Activated T-helper 1 cell treated with Interleukin-2 at 50 U/mL for 16 hours (primary cell): ENCODE data around the gene VPS8.
A peak's percentile ranks its signal among the peaks of the same experiment; 100 is the strongest.

Source experiments
- DNase-seq: peaks from one replicate; pipeline ENCODE4 v3.0.0-alpha.2; 2020; ENCODE audit warnings: low read depth

The VPS8 gene

GRCh38 chr3:184811034-184811433 is 932 bp upstream of the VPS8 start:
- no peak for DNase-seq

GRCh38 chr3:184811663-184811998 is 335 bp upstream of the VPS8 start:
- no peak for DNase-seq

DNA sequence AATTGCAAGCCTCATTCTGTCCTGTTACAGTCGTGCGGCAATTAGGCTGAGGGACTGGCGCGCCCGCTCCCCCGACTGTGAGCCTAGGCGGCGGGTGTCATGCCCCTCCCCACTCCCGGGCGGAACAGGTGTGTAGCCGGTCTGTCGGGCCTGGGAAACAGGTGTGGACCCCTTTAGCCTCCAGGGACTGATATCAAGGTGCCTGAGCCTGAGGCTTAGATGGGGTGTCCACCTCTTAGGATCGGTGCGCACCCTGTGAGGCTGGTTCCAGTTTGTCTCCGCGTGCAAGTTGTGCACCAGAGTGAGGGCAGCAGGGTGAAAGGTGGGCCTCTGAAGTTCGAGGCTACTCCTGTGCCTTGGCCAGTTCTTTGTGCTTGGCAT is 686 bp downstream of the VPS8 start:
- DNase-seq: peak; percentile 7

DNA sequence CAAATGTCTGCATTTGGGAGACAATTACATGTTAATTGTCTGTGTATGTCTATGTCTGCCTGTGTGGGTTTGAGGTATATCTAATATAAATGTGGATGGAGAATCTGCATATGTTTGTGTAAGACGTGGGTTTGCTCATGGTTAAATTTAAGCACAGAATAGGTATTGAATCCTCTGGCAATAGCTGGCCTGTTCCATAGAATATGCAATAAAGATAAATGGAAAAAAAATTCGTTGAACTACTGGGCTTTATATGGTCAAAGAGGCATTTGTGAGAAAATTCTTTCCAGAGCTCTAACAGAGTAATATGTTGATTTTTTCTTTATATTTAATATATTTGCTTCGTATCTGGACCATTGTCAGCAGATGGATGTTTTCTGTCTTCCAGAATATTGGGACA is 1.4 kb downstream of the VPS8 start:
- no peak for DNase-seq

DNA sequence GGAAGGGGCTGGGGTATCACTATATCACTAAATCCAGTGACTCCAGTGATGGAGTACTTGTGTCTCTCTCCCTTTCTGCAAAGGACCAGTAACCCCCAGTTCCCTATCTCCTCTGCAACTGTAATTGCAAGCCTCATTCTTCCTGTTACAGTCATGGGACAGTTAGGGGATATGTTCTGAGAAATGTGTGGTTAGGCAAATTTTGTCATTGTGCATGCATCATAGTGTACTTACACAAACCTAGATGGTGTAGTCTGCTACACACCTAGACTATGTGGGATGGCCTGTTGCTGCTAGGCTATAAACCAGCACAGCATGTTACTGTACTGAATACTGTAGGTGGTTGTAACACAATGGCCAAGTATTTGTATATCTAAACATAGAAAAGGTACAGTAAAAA is 2.2 kb downstream of the VPS8 start:
- DNase-seq: no peak

DNA sequence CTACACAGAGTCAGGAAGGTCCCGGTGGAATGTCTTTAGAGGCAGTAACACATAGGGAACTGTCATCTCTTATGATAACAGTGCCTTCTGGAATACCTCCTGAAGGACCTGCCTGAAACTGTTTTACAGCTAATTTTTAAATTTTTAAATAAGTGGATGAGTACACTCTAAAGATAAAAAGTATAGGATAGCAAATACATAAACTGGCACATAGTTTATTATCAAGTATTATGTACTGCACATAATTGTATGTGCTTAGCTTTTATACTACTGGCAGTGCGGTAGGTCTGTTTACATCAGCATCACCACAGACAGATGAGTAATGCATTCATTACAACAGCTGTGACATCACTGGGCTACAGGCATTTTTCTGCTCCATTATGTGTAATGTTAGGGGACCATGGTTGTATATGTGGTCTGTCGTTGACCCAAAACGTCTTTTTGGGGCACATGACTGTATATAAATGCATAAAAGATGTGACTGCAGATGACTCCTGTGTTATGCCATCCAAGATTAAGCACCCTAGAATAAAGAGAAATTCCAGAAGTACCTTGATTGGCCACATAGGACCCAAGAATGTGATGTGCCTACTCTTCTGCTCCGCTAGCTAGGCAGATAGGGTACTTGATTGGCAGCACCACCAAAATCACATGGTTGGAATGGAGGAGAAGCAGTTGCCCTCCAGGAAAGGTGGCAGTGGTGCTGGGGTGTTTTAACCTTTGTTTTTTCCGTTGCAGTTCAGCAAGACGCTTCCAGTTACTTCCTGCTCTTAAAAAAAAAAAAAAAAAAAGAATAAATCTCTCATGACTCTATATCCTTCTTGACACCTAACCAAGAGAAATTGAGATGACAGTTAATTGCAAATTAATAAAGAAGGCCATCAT is 3.3 kb downstream of the VPS8 start:
- no peak for DNase-seq

DNA sequence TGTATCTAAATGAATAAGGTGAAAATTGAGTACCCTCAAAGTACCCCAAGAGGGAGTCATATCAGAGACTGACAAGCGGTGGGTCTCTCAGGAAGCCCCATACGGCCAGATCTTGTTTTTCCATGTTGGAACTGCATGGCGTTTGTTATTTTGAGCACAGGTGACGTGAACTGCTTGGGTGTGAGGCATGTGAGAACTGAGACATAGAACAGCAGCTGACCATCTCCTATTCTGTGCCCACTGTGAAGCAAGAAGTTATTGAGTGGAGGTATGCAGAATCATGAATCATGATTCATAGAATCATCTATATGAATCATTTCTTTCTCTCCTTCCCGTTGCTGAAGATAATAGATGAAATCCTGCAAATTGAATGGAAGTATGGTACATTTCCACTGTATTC is 4.6 kb downstream of the VPS8 start:
- DNase-seq: no peak

GRCh38 chr3:184820525-184820924 is 8.6 kb downstream of the VPS8 start:
- DNase-seq: no peak

GRCh38 chr3:184821034-184821433 is 9.1 kb downstream of the VPS8 start:
- no peak for DNase-seq

- no peak for DNase-seq
These were observed 10.1 kb downstream of the VPS8 start for GRCh38 chr3:184822081-184822480.

GRCh38 chr3:184822654-184823053 is 10.7 kb downstream of the VPS8 start:
- no peak for DNase-seq

DNA sequence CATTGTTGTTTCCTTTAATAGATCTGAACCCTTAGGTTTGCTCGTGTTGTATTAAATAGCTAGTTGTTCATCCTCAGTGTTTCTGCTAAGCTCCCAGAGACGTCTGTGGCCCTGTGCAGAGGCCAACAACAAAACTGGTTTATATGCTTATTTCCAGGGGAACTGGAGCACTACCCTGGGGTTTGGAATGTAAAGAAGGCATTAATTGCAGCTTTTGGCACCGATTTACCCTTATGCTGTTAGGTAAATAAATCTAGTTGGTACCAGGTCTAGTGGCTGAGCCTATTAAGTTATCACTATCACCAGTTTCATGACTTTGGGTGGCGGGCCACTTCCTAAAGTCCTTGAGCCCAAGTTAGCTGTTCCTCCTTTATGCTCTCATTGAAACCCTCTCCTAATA is 12.0 kb downstream of the VPS8 start:
- no peak for DNase-seq

DNA sequence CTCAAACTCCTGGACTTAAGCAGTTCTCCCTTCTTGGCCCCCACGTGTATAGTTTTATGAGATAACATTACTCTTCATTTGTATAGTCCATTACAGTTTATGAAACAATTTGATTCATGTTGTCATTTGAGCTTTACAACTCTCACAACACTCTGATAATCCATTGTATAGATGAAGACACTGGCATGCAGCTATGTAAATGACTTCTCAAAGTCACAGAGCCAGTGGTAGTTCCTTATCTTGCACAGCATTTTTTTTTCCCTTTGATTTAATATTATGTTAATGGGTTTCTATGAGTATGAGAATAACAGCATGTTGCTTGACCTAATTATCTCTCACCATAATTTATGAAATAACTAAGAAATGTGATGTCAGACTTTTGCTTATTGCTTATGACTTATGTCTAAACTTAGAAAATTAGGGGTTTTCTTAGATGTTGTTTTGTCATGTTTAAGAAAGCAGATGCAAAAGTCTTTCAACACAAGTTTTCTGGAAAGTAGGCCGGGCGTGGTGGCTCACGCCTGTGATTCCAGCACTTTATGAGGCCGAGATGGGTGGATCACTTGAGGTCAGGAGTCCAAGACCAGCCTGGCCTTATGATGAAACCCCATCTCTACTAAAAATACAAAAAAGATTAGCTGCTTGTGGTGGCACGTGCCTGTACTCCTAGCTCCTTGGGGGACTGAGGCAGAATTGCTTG is 13.3 kb downstream of the VPS8 start:
- DNase-seq: no peak

GRCh38 chr3:184827572-184827971 is 15.6 kb downstream of the VPS8 start:
- no peak for DNase-seq

DNA sequence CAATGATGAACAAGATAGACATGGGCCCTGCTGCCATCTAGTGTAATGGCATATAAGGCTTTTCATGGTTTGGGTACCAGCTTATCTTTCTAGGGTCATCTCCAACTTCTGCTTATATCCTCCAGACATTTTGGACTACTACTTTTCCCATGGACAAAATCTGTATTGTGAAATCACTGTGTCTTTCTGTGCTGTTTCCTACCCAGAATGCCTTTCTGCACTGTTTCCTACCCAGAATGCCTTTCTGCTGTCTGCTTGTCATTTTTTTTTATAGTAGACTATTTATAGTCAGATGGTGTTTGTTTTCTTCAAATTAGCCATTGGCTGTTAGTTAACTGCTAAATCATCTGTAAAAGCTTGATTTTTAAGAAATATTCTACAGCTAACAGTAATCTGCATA is 20.1 kb downstream of the VPS8 start:
- no peak for DNase-seq

GRCh38 chr3:184832903-184833302 is 20.9 kb downstream of the VPS8 start:
- no peak for DNase-seq

- no peak for DNase-seq
These were observed 24.3 kb downstream of the VPS8 start for GRCh38 chr3:184836090-184836822.

DNA sequence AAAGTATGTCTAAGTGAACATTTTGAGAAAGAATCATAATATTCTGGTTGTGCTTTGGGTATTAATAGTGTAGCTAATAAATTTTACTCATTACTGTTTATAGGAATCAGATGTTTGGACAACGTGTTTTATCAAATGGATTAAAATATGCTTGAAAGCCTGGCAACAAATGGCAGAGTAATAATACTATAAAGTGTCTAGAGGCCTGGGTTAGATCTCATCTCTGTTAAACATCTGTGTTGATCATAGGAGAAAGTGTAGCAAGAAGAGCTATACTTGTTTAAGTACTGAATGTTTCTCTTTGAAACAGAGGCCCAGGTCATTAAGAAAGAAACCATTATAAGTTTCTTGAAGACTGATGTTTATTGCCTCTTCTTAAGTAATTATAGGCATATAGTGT is 30.5 kb downstream of the VPS8 start:
- no peak for DNase-seq

- DNase-seq: no peak
These were observed 33.9 kb downstream of the VPS8 start for GRCh38 chr3:184845819-184846218.

DNA sequence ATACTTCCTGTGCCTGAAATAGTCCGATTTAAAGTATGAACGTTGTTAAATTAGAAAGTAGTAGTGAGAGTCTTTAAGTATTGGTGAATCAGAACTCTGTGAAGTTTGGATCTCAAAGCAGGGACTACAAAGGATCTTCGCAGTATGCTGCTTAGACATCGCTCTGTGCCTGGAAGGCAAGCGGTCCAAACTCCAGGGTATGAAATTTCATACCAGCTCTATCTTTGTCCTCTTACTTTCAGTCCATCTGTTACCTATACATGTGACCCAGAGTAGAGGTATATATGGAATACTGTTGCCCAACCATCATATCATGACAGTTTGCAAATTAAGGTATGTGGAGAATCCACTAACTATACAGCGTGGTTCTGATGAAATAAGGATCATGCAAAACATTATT is 34.5 kb downstream of the VPS8 start:
- no peak for DNase-seq

GRCh38 chr3:184848934-184849333 is 37.0 kb downstream of the VPS8 start:
- DNase-seq: no peak

GRCh38 chr3:184850201-184850600 is 38.2 kb downstream of the VPS8 start:
- DNase-seq: no peak

- no peak for DNase-seq
These were observed 45.1 kb downstream of the VPS8 start for GRCh38 chr3:184857099-184857498.
